Natural killer cell treated with Interleukin-12 subunit alpha and Interleukin-12 subunit beta and Interleukin-15 and Interleukin-18, amount 100 ng/mL, for 72 hours (primary cell): ENCODE data around the gene RARRES1. TPM values are rescaled to one million over a fixed set of nuclear protein-coding genes. Genes with fewer than 3 reads are reported as not detected.

Source experiments
- ATAC-seq, 2 donors: fragments of 150-1000 bp; cut with Tn5 transposase in 1 of 2; sonication (Bioruptor Pico), chemical (Tn5 transposase) in 1 of 2; 2 replicates each; pipeline ENCODE4 v1.10.0; 2021
- DNase-seq: peaks from one replicate; pipeline ENCODE4 v3.0.0; 2022; ENCODE audit warnings: low spot score
- H3K27ac Mint-ChIP-seq, 2 donors: 1 replicate in 1 of 2; 2 replicates in 1 of 2; pipeline ENCODE4 v1.8.0; 2022; ENCODE audit warnings: mixed read lengths in 2 of 2, mild to moderate bottlenecking in 1 of 2, moderate library complexity in 1 of 2
- H3K27me3 Mint-ChIP-seq, 2 donors: 1 replicate in 1 of 2; 2 replicates in 1 of 2; pipeline ENCODE4 v1.8.0; 2022; ENCODE audit warnings: mixed read lengths in 2 of 2
- H3K36me3 Mint-ChIP-seq: one replicate; pipeline ENCODE4 v1.8.0; 2022; ENCODE audit warnings: mixed read lengths
- H3K4me1 Mint-ChIP-seq, 2 donors: 1 replicate in 1 of 2; 2 replicates in 1 of 2; pipeline ENCODE4 v1.8.0; 2022; ENCODE audit warnings: low read depth in 2 of 2, mixed read lengths in 2 of 2, mild to moderate bottlenecking in 1 of 2
- H3K4me3 Mint-ChIP-seq: one replicate; pipeline ENCODE4 v1.8.0; 2022; ENCODE audit warnings: mixed read lengths
- H3K9me3 Mint-ChIP-seq: 2 replicates; pipeline ENCODE4 v1.8.0; 2022; ENCODE audit warnings: mixed read lengths
- total RNA-seq, 2 donors: library from RNA; stranded (reverse); gene quantifications; one replicate each; pipeline ENCODE4 v1.2.3, GENCODE V29; 2022

Gene RARRES1
- total RNA-seq, 2 donors from 2014 or later = not detected

DNA sequence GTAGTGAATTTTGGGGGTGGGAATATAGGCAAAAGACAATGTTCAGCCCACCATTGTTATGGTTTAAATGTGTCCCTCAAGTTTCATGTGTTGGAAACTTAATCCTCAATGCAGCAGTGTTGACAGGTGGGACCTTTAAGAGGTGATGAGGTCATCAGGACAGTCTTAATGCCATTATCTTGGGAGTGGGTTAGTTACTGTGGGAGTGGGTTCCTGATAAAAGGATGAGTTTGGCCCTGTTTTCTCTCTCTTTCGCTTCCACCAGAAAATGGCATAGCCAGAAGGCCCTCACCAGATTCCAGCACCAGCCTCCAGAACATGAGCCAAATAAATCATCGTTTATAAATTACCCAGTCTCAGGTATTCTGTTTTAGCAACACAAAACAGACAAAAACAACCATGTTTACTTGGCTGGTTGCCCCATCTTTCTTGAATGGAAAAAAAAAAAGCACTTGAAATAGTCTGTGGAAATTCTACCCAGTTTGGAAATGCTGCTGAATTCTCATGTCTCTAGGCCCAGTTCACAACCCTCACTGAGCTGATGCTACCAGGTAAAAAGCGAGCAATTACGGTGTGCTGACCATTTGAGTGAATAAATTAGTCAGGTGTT, 38.6 kb upstream of the RARRES1 start:
- no peaks in the 10 kb centered on the region for H3K4me1 Mint-ChIP-seq
- no peaks in the 10 kb centered on the region for H3K36me3 Mint-ChIP-seq
- no peaks in the 10 kb centered on the region for H3K9me3 Mint-ChIP-seq
- no peaks in the 10 kb centered on the region for H3K27me3 Mint-ChIP-seq
- no peak for DNase-seq
- H3K4me3 Mint-ChIP-seq = no peak overlapping the region
- no peak for ATAC-seq
- no peak overlapping the region for H3K27ac Mint-ChIP-seq

DNA sequence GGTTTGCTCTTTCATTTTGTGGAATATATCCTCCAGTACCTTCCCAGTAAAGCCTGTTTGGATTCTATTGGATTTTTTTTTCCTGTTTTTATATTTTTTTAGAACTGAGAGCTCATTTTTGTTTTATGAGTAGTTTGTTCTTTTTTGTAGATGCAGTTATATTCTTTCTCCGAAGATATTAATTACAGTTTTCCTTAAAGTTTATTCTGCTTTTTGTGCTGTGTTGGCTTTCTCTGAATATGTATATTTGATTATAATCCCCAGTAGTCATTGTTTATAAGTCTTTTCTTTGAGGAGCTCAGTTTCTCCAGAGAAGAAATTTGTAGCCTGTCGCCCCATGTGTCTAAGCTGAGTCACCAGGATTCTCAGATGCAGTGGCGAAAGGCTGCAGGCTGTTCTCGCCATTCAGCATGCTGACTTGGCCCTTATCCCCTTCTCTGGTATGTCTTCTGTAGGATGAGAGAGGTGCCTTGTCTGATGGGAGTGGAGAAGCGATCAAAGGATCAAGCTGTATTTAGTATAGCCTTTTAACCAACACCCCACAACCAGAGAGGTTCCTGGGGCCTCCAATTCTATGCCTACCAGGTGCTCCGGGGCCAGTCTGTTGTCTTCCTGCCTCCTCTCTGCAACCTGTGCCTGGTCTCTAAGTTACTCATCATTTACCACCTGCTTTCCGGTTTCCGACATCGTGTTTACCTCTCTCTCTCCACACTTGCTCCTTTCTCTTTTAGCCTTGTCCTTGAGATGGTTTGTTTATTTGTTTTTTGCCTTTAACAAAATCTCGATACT, 37.9 kb upstream of the RARRES1 start:
- no peak overlapping the region for H3K27ac Mint-ChIP-seq
- ATAC-seq (no peak), DNase-seq (no peak)
- H3K27me3 Mint-ChIP-seq = no peaks in the 10 kb centered on the region
- no peaks in the 10 kb centered on the region for H3K36me3 Mint-ChIP-seq
- no peak overlapping the region for H3K4me3 Mint-ChIP-seq
- no peaks in the 10 kb centered on the region for H3K4me1 Mint-ChIP-seq
- no peaks in the 10 kb centered on the region for H3K9me3 Mint-ChIP-seq

DNA sequence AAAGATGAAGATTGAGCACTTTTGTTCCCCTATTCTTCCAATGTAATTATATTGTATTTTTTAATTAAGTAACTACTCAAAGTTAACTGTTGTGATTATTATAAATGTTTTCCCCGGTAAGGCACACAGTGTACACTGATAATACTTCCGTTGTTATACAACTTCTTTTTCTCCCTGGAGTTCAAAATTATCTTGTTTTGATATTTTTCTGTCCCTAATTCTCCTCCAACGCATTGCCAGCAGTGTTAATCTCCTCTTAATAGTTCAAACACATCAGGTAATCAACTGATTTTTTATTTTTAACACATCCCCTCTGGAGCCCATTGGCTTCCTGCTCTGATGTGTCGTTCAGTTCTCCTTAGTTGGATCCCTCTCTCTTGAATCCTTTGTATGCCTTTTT, 37.3 kb upstream of the RARRES1 start:
- ATAC-seq (no peak), DNase-seq (no peak)
- Mint-ChIP-seq H3K36me3 (no peaks in the 10 kb centered on the region), H3K4me3 (no peak overlapping the region), H3K9me3 (no peaks in the 10 kb centered on the region), H3K27me3 (no peaks in the 10 kb centered on the region), H3K4me1 (no peaks in the 10 kb centered on the region), H3K27ac (no peak overlapping the region)

DNA sequence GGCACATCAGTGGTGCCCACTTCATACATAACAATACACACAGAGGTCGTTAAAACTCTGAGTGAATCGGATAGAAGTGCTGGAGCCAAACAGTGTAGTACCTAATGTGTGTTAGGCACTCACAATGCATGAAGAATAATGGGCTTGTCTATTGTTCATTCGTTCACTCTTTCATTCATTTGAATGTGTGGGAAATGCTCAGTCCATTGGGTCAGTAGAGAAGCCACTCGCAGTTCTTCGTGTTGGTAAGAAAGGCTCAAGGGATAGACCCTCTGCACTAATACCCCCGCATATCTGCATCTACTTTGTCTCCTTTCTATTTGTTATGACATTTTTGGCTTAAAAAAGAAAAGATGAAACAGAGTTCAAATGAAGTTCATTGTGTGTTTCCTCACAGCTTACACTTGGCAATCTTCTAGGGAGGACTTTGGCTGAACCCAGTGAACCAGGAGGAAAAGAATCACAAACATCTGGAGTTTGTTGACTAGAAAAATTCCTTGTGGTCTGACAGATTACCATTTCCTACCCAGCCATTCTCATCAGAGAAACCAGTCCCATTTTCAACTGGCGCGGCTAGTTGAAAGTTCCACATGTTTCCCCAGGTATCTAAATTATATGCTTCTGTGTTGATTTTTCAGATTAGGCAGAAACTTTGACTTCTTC, 36.8 kb upstream of the RARRES1 start:
- no peaks in the 10 kb centered on the region for H3K36me3 Mint-ChIP-seq
- no peak overlapping the region for H3K4me3 Mint-ChIP-seq
- DNase-seq (no peak), ATAC-seq (no peak)
- H3K27me3 Mint-ChIP-seq = no peaks in the 10 kb centered on the region
- no peaks in the 10 kb centered on the region for H3K9me3 Mint-ChIP-seq
- H3K27ac Mint-ChIP-seq = no peak overlapping the region
- no peaks in the 10 kb centered on the region for H3K4me1 Mint-ChIP-seq

DNA sequence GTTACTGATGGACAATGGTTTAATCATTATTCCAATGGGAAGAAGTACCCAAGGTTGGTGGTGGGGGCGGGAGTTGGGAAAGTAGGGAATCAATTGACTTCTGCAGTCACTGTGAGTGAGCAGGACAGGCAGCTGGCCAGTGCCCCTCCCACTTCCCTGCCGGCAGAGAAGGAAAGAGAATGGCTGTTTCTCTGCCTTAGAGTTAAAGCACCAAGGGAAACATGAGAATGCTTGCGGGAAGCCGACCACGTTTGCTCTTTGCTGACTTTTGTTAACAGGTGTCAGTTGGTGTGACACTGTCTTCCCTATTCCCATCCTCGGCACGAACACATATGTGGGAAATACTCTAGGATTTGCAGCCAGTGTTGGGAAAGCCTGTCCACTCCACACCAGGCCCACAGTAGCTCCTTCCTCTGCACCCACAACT, 36.1 kb upstream of the RARRES1 start:
- ATAC-seq (no peak), DNase-seq (no peak)
- no peaks in the 10 kb centered on the region for H3K27me3 Mint-ChIP-seq
- no peak overlapping the region for H3K4me3 Mint-ChIP-seq
- H3K27ac Mint-ChIP-seq = no peak overlapping the region
- H3K36me3 Mint-ChIP-seq = no peaks in the 10 kb centered on the region
- H3K9me3 Mint-ChIP-seq = no peaks in the 10 kb centered on the region
- no peaks in the 10 kb centered on the region for H3K4me1 Mint-ChIP-seq

DNA sequence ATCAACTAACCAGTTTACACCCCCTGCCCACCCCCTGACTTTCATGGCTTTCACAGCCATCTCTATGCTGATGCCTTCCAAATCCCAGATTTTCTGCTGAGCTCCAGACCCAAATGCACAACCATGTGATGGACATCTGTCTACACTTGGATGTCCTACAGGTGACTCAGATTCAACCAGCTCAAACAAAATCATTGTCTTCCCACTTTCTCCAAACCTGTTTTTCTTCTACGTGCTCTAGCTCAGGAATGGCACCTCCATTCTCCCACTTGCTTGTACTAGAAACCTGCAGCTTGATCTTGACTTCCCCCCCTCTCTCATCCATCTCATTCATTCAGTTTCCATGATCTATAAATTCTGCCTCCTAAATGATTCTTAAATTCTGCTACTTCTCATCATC, 34.1 kb upstream of the RARRES1 start:
- Mint-ChIP-seq H3K36me3 (no peaks in the 10 kb centered on the region), H3K27me3 (no peaks in the 10 kb centered on the region), H3K4me3 (no peak overlapping the region), H3K27ac (no peak overlapping the region), H3K4me1 (no peaks in the 10 kb centered on the region), H3K9me3 (no peaks in the 10 kb centered on the region)
- ATAC-seq = no peak
- no peak for DNase-seq

DNA sequence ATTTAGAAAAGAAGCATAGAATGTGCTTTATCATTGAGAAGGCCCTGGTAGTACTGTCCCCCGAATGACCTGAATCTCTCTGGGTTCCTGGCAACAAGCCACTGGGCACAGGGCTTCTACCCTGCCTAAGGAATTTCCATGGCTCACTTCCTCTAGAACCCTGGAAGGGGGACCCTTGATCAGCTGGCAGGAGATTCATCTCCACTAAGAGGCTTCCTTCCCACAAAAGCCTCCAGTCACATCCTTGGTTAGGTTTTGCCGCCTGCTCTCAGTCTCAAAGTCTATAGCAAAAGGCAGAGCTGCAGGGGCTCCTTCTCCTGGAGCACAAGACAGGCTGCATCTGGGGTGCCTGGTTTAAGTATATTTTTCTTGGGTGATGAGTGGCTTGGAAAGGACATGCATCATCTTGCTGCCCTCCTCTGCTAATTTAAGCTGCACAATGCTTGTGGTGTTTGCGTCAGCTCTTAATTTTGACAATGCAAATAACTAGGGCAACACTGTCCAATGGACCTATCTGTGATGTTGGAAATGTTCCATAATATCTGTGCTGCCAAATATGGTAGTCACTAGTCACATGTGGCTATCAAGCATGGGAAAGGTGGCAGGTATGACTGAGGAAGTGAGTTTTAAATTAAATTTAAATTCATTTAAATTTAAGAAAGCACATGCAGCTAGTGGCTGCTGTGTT, 33.4 kb upstream of the RARRES1 start:
- no peak for ATAC-seq
- H3K27ac Mint-ChIP-seq = no peak overlapping the region
- H3K36me3 Mint-ChIP-seq = no peaks in the 10 kb centered on the region
- no peak overlapping the region for H3K4me3 Mint-ChIP-seq
- no peaks in the 10 kb centered on the region for H3K9me3 Mint-ChIP-seq
- H3K27me3 Mint-ChIP-seq = no peaks in the 10 kb centered on the region
- no peak for DNase-seq
- no peaks in the 10 kb centered on the region for H3K4me1 Mint-ChIP-seq

DNA sequence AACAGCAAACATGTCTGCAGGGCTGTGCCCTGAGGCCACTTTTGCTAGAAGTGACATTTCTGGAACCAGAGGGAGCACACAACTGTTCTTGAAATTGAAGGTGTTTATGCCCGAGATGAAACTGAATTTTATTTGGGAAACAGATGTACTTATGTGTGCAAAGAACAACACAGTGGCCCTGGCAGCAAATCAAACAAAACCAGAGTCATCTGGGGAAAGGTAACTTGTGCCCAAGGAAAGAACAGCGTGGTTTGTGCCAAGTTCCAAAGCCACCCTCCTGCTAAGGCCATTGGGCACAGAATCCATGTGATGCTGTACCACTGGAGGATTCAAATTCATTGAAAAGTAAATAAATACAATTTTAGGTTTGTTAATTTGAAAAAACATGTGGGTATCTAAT, 31.2 kb upstream of the RARRES1 start:
- H3K27me3 Mint-ChIP-seq = no peaks in the 10 kb centered on the region
- no peak for ATAC-seq
- H3K9me3 Mint-ChIP-seq = no peaks in the 10 kb centered on the region
- H3K36me3 Mint-ChIP-seq = no peaks in the 10 kb centered on the region
- H3K4me3 Mint-ChIP-seq = no peak overlapping the region
- DNase-seq = no peak
- H3K27ac Mint-ChIP-seq = no peak overlapping the region
- H3K4me1 Mint-ChIP-seq = no peaks in the 10 kb centered on the region

DNA sequence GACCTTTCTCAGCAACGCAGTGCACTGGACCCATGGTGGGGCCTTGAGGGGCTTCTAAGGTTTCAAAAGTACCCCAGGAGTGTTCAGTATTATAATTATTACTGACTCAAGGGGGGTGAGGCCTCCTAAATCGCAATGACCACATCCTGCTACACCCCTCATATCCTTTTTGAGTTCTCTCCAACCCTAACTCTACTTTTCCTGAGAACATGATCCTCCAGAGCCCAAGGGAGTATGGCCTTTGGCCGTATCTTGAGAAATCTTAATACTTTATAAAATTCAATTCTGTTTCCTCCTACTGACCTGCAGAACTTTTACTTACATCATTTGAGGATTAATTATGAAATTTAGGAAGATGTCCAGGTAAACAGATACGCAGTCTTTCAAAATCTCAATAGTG, 30.4 kb upstream of the RARRES1 start:
- no peaks in the 10 kb centered on the region for H3K4me1 Mint-ChIP-seq
- no peaks in the 10 kb centered on the region for H3K9me3 Mint-ChIP-seq
- DNase-seq (no peak), ATAC-seq (no peak)
- no peaks in the 10 kb centered on the region for H3K27me3 Mint-ChIP-seq
- no peak overlapping the region for H3K4me3 Mint-ChIP-seq
- no peak overlapping the region for H3K27ac Mint-ChIP-seq
- no peaks in the 10 kb centered on the region for H3K36me3 Mint-ChIP-seq

DNA sequence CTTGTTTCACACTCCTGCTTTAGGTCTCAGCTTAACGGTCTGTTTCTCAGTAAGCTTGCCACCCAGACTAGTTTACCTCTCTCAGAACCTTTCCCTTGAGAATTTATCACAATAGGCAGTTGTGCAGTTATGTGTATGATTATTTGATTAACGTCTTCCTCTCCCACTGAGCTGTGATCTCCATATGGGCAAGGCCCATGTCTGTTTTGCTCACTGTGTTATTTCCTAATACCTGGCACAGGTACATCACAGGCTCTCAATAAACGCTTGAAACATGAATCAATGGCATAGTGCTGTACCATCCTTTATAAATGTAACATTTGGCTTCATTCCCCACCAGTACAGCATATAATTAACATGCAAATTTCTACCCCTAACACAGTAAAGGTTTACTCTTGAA, 29.1 kb upstream of the RARRES1 start:
- H3K27me3 Mint-ChIP-seq = no peaks in the 10 kb centered on the region
- no peak for ATAC-seq
- no peaks in the 10 kb centered on the region for H3K9me3 Mint-ChIP-seq
- no peaks in the 10 kb centered on the region for H3K36me3 Mint-ChIP-seq
- H3K4me3 Mint-ChIP-seq = no peak overlapping the region
- no peak for DNase-seq
- no peak overlapping the region for H3K27ac Mint-ChIP-seq
- no peaks in the 10 kb centered on the region for H3K4me1 Mint-ChIP-seq

DNA sequence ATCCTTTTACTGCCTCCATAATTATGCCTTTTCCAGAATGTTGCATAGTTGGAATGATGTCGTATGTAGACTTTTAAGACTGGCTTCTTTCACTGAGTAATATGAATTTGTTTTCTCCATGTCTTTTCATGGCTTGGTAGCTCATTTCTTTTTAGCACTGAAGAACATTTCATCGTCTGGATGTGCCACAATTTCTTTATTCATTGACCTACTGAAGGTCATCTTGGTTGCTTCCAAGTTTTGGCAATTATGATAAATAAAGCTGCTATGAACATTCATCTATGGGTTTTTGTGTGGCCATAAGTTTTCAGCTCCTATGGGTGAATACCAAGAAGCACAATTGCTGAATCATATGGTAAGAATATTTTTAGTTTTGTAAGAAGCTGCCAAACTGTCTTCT, 23.2 kb upstream of the RARRES1 start:
- H3K27ac Mint-ChIP-seq = no peak overlapping the region
- H3K27me3 Mint-ChIP-seq = no peaks in the 10 kb centered on the region
- ATAC-seq = no peak
- no peaks in the 10 kb centered on the region for H3K4me1 Mint-ChIP-seq
- no peaks in the 10 kb centered on the region for H3K36me3 Mint-ChIP-seq
- H3K4me3 Mint-ChIP-seq = no peak overlapping the region
- no peak for DNase-seq
- no peaks in the 10 kb centered on the region for H3K9me3 Mint-ChIP-seq

DNA sequence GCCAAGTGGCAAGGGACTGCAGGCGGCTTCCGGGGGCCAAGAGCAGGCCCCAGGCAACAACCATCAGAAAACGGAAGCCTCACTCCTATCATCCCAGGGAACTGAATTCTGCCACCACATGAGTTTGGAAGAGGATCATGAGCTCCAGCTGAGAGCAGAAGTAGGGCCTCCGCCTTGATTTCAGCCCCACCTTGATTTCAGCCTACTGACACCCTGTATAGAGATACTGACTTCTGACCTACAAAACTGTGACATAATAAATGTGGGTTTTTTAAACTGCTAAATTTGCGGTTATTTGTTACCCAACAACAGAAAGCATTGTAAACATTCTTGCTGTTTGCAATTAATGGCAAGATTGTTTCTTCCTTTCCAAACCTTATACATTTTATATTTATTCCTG, 21.6 kb upstream of the RARRES1 start:
- ATAC-seq (no peak), DNase-seq (no peak)
- no peak overlapping the region for H3K27ac Mint-ChIP-seq
- H3K27me3 Mint-ChIP-seq = no peaks in the 10 kb centered on the region
- no peaks in the 10 kb centered on the region for H3K9me3 Mint-ChIP-seq
- no peaks in the 10 kb centered on the region for H3K36me3 Mint-ChIP-seq
- H3K4me3 Mint-ChIP-seq = no peak overlapping the region
- no peaks in the 10 kb centered on the region for H3K4me1 Mint-ChIP-seq

DNA sequence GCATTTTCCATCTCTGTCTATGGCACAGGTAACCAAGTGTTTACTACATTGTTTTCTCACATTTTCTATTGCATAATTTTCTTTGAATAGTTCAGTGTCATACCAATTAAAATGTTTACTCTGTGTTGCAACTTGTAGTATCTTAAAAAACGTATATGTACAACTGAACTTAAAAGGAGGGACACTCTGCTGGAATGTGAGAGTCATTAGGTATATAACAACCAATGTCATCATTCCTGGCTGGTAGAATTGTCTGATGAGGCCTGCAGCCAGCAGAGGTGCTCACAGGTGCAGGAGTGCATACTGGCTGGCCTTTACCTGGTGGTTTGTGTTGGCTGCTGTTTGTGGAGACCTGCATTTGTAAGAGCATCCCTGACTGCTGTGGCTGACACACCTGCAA, 19.1 kb upstream of the RARRES1 start:
- Mint-ChIP-seq H3K27ac (no peak overlapping the region), H3K4me3 (no peak overlapping the region), H3K36me3 (no peaks in the 10 kb centered on the region), H3K4me1 (no peaks in the 10 kb centered on the region), H3K27me3 (no peaks in the 10 kb centered on the region), H3K9me3 (no peaks in the 10 kb centered on the region)
- no peak for ATAC-seq
- no peak for DNase-seq

DNA sequence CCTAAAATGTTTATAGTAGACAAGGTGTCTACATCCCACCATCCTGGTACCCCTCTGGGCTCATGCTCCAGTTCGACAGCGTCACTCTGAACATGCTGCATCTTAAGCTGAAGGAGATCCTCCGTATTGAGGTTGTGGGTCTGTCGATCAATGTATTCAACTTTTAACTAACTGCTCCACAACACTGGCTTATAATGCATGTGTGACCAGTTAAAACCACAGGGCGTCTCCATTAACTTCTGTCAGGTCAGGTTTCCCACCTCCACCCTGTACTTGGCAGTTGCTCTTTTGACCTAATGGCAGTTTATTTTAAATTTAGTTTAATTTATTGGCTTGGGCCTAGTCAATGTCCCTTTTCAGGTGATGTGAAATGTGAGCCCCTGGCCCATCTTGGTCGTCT, 17.8 kb upstream of the RARRES1 start:
- no peak for ATAC-seq
- H3K4me3 Mint-ChIP-seq = no peak overlapping the region
- no peaks in the 10 kb centered on the region for H3K27me3 Mint-ChIP-seq
- no peak overlapping the region for H3K27ac Mint-ChIP-seq
- DNase-seq = no peak
- no peaks in the 10 kb centered on the region for H3K4me1 Mint-ChIP-seq
- H3K9me3 Mint-ChIP-seq = no peaks in the 10 kb centered on the region
- H3K36me3 Mint-ChIP-seq = no peaks in the 10 kb centered on the region
